ENCODE measurements around the gene NRAP. TPM values are rescaled to one million over a fixed set of nuclear protein-coding genes. Genes with fewer than 3 reads are reported as not detected.

The NRAP gene
- total and polyA plus RNA-seq, 2 of the 8 experiments (the other 6 are each of a cell fraction or from before 2014, with no cell fraction given) = not detected

- Histone ChIP-seq H4K8ac (ENCODE audit: extremely low read depth, insufficient read depth, low read length) (no peak overlapping the region), H3K23ac (ENCODE audit: insufficient read length) (no peak overlapping the region), H3K9me3 (ENCODE audit: insufficient read depth in 2 of 2, low read depth in 1 of 2, low read length in 1 of 2) (no peaks in the 10 kb centered on the region), H3K27me3 (replicated peaks in 1 of 4; ENCODE audit: control insufficient read depth in 3 of 4, extremely low read depth in 1 of 4, insufficient read depth in 3 of 4, low read length in 3 of 4) (no peaks in the 10 kb centered on the region; a peak in 4 of 7 replicates), H3K4me3 (ENCODE audit: extremely low read depth in 1 of 4, insufficient read depth in 2 of 4, low read depth in 3 of 4, low read length in 4 of 4) (no peak overlapping the region), H2BK20ac (ENCODE audit: low read length) (no peak overlapping the region), H2BK12ac (ENCODE audit: low read depth, low read length) (no peak overlapping the region), H2AK5ac (ENCODE audit: low read depth, low read length) (no peak overlapping the region), H2BK120ac (replicated peaks; ENCODE audit: low read depth, low read length) (no peak overlapping the region), H3K27ac (ENCODE audit: low read depth, low read length) (no peak overlapping the region), H3K9ac (replicated peaks in 1 of 4; ENCODE audit: extremely low read depth in 1 of 4, low read depth in 3 of 4, low read length in 3 of 4) (no peak overlapping the region), H3K4me2 (ENCODE audit: insufficient read depth in 1 of 2, low read depth in 2 of 2, low read length in 2 of 2) (no peak overlapping the region), H4K91ac (replicated peaks; ENCODE audit: insufficient read length, low read length) (no peak overlapping the region), H4K20me1 (replicated peaks in 1 of 2; ENCODE audit: control insufficient read depth in 1 of 2, insufficient read depth in 2 of 2, low read length in 2 of 2) (no peaks in the 10 kb centered on the region), H2BK15ac (ENCODE audit: low read length) (no peak overlapping the region), H2AFZ (ENCODE audit: low read length) (no peak overlapping the region), H3K56ac (replicated peaks; ENCODE audit: insufficient read length, low read depth, low read length) (no peak overlapping the region), H4K5ac (ENCODE audit: insufficient read length, low read depth, low read length) (no peak overlapping the region), H3K79me2 (ENCODE audit: control insufficient read depth in 1 of 2, insufficient read depth in 2 of 2, low read length in 2 of 2) (no peaks in the 10 kb centered on the region), H3K18ac (ENCODE audit: extremely low read depth, low read length) (no peak overlapping the region), H3K14ac (ENCODE audit: insufficient read length) (no peak overlapping the region), H3K4me1 (replicated peaks in 1 of 4; ENCODE audit: control insufficient read depth in 3 of 4, insufficient read depth in 4 of 4, low read length in 3 of 4) (no peaks in the 10 kb centered on the region), H3K4ac (replicated peaks; ENCODE audit: insufficient read length, low read depth, low read length) (no peak overlapping the region), H3K36me3 (ENCODE audit: control insufficient read depth in 2 of 4, insufficient read depth in 4 of 4, low read length in 3 of 4) (no peaks in the 10 kb centered on the region), H2BK5ac (ENCODE audit: low read depth, low read length) (no peak overlapping the region), H3K23me2 (ENCODE audit: low read depth, low read length) (no peaks in the 10 kb centered on the region), H3K79me1 (ENCODE audit: low read depth, low read length) (no peaks in the 10 kb centered on the region)
- POLR2A ChIA-PET (ENCODE audit: partially characterized antibody) = interaction anchor here (0.7 kb wide), 1 partner anchor 31 kb away, joined by 3 read pairs; no protein-coding TSS in a partner anchor
- CTCF ChIA-PET (ENCODE audit: partially characterized antibody) = no interaction called here
- WGBS, 2 experiments (ENCODE audit: extremely low coverage in 1 of 2, insufficient coverage in 1 of 2, insufficient read length in 1 of 2, insufficient replicate concordance in 2 of 2, low coverage in 1 of 2, low lambda C conversion rate in 2 of 2, missing lambda C conversion rate in 1 of 2) = 71% methylated on average over 1 of the region's 1 CpG; no CpG with 5 or more reads in 1 of the 2 experiments
- DNase-seq (ENCODE audit: low read depth in 1 of 2, low spot score in 2 of 2) = no peak
- FAIRE-seq = no peak
- no peak for TF ChIP-seq KDM1A (IDR thresholded peaks at IDR 0.05; ENCODE audit: borderline replicate concordance, low read length)
- no peak for TF ChIP-seq EZH2 (IDR thresholded peaks at IDR 0.05; ENCODE audit: low read depth, low read length, severe bottlenecking)
- TF ChIP-seq KDM5A (IDR thresholded peaks at IDR 0.05; ENCODE audit: low read length) = no peak
- no peak for TF ChIP-seq ATF3 (IDR thresholded peaks at IDR 0.05; ENCODE audit: insufficient read depth, low read depth, low read length)
- no peak for TF ChIP-seq SIN3A (conservative IDR thresholded peaks at IDR 0.05 in 1 of 2, IDR thresholded peaks at IDR 0.05 in 1 of 2; ENCODE audit: low read depth in 1 of 2, low read length in 2 of 2)
- TF ChIP-seq GABPA (IDR thresholded peaks at IDR 0.05; ENCODE audit: borderline replicate concordance, insufficient read depth, low read length) = no peak
- TF ChIP-seq ZNF274 (IDR thresholded peaks at IDR 0.05; ENCODE audit: borderline replicate concordance, extremely low read depth, low read length) = no peak
- no peak for TF ChIP-seq RNF2 (IDR thresholded peaks at IDR 0.05; ENCODE audit: borderline replicate concordance, low read depth, low read length, missing control alignments, poor library complexity, severe bottlenecking)
- TF ChIP-seq PHF8 (conservative IDR thresholded peaks at IDR 0.05; ENCODE audit: low read depth, low read length) = no peak
- TF ChIP-seq EP300 (IDR thresholded peaks at IDR 0.05; ENCODE audit: borderline replicate concordance in 1 of 2, low read depth in 2 of 2, low read length in 2 of 2) = no peak
Observed at GRCh38 chr10:113578773-113579172, 85.1 kb downstream of the NRAP start.
